HUES6 (cell line): Measurements from ENCODE around the gene GABBR2.

Experiments
- H3K27ac ChIP-seq: 2 replicates; pipeline ENCODE4 v1.7.0; 2013; ENCODE audit warnings: low read depth, mild to moderate bottlenecking, low read length, inconsistent platforms
- H3K27me3 ChIP-seq: 2 replicates; pipeline ENCODE4 v1.6.1; 2013; ENCODE audit warnings: low read length; ENCODE audit not compliant: control insufficient read depth, insufficient read depth
- H3K36me3 ChIP-seq: 2 replicates; pipeline ENCODE4 v1.6.1; 2013; ENCODE audit warnings: low read length; ENCODE audit not compliant: control insufficient read depth, insufficient read depth
- H3K4me1 ChIP-seq: 2 replicates; pipeline ENCODE4 v1.6.1; 2013; ENCODE audit warnings: low read length; ENCODE audit not compliant: control insufficient read depth, insufficient read depth
- H3K4me3 ChIP-seq: 2 replicates; pipeline ENCODE4 v1.5.1; 2013; ENCODE audit warnings: low read depth, low read length
- H3K9ac ChIP-seq: one replicate; pipeline ENCODE4 v1.6.1; 2013; ENCODE audit warnings: mild to moderate bottlenecking, low read length
- H3K9me3 ChIP-seq: 2 replicates; pipeline ENCODE4 v1.6.1; 2013; ENCODE audit warnings: low read depth, low read length; ENCODE audit not compliant: control insufficient read depth, insufficient read depth

Gene GABBR2

DNA sequence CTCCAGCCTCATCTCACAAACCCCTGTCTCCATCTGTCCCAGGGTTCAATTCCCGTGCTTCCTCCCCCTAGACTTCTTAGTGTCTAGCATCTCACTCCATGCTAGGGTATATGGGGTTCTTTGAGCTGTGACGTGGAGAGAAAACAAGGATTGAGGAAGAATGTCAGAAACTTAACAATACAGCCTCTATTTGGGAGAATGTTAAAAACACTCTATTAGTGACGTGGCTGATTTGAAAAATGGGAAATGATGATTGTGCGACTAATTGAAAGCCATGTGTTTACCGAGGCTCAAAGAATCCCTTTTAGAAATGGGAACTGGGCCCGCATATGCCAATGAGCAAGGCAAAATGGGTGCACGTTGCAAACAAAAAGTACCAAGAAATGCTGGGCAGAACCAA, 380.6 kb downstream of the GABBR2 start:
- H3K27me3 ChIP-seq = no peaks in the 10 kb centered on the region
- no peaks in the 10 kb centered on the region for H3K4me1 ChIP-seq
- no peak overlapping the region for H3K4me3 ChIP-seq
- no peaks in the 10 kb centered on the region for H3K36me3 ChIP-seq
- no peaks in the 10 kb centered on the region for H3K9me3 ChIP-seq
- no peak overlapping the region for H3K27ac ChIP-seq
- H3K9ac ChIP-seq = no peak overlapping the region

- Histone ChIP-seq H3K4me1 (no peaks in the 10 kb centered on the region), H3K27ac (no peak overlapping the region), H3K27me3 (no peaks in the 10 kb centered on the region), H3K9me3 (no peaks in the 10 kb centered on the region), H3K9ac (no peak overlapping the region), H3K4me3 (no peak overlapping the region), H3K36me3 (no peaks in the 10 kb centered on the region)
Observed at GRCh38 chr9:98327249-98327561, 381.5 kb downstream of the GABBR2 start.

- Histone ChIP-seq H3K36me3 (no peaks in the 10 kb centered on the region), H3K4me1 (no peaks in the 10 kb centered on the region), H3K4me3 (no peak overlapping the region), H3K27me3 (no peaks in the 10 kb centered on the region), H3K27ac (no peak overlapping the region), H3K9ac (no peak overlapping the region), H3K9me3 (no peaks in the 10 kb centered on the region)
Observed at GRCh38 chr9:98326459-98327248, 382.1 kb downstream of the GABBR2 start.

- Histone ChIP-seq H3K36me3 (no peaks in the 10 kb centered on the region), H3K27ac (no peak overlapping the region), H3K9ac (no peak overlapping the region), H3K4me3 (no peak overlapping the region), H3K9me3 (no peaks in the 10 kb centered on the region), H3K4me1 (no peaks in the 10 kb centered on the region), H3K27me3 (no peaks in the 10 kb centered on the region)
Observed at GRCh38 chr9:98324801-98325200, 383.9 kb downstream of the GABBR2 start.

DNA sequence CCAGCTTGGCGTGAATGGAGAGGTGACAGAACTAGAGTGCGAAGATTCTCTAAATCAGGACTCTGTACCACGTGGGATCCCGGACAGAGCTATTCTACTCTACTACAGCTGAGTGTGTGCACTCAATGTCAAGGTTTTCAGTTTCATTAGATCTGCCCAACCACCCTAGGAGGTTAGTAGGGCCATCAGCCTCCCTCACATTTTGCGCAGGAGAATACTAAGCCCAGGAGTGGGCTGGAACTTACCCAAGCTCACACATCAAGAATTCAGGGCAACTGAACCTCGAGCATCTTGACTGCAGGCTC, 385.0 kb downstream of the GABBR2 start:
- no peaks in the 10 kb centered on the region for H3K9me3 ChIP-seq
- H3K27ac ChIP-seq = no peak overlapping the region
- no peak overlapping the region for H3K4me3 ChIP-seq
- no peaks in the 10 kb centered on the region for H3K27me3 ChIP-seq
- H3K4me1 ChIP-seq = no peaks in the 10 kb centered on the region
- H3K9ac ChIP-seq = no peak overlapping the region
- H3K36me3 ChIP-seq = no peaks in the 10 kb centered on the region

- Histone ChIP-seq H3K27ac (no peak overlapping the region), H3K4me3 (no peak overlapping the region), H3K36me3 (no peaks in the 10 kb centered on the region), H3K9me3 (no peaks in the 10 kb centered on the region), H3K27me3 (no peaks in the 10 kb centered on the region), H3K9ac (no peak overlapping the region), H3K4me1 (no peaks in the 10 kb centered on the region)
Observed at GRCh38 chr9:98323051-98323830, 385.5 kb downstream of the GABBR2 start.

GRCh38 chr9:98321269-98321668, 387.5 kb downstream of the GABBR2 start:
- Histone ChIP-seq H3K9ac (no peak overlapping the region), H3K9me3 (no peaks in the 10 kb centered on the region), H3K36me3 (no peaks in the 10 kb centered on the region), H3K27ac (no peak overlapping the region), H3K4me1 (no peaks in the 10 kb centered on the region; the same call in 1 of the 2 replicates), H3K27me3 (no peaks in the 10 kb centered on the region), H3K4me3 (no peak overlapping the region)

DNA sequence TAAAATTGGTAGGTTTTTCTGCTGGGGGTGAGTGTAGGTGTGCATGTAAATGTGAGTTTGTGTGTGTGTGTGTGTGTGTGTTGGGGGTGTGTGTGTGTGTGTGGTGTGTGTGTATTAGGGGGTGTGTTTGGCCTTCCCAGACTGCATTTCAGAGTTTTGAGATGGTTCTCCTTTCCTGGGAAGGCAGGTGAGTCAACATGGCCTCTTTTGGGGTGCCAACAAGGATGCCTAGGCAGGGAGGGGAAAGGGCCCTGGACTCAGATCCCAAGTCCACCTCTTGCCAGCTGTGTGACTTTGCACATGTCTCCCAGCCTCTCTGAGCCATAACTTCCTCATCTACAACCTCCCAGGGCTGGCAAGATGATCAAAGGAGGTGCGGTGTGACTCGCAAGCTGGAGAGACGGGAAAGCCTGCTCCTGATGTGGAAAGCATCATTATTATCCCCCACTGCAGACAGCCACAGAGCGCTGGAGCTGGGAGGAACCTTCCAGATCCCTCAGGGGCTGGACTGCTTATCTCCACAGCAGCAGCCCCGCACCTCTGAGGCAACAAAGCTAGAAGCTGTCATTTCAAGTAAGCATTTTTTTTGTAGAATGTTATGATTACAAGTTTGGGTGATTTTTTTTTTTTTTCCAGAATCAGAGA, 389.8 kb downstream of the GABBR2 start:
- no peaks in the 10 kb centered on the region for H3K36me3 ChIP-seq
- no peak overlapping the region for H3K27ac ChIP-seq
- H3K27me3 ChIP-seq = no peaks in the 10 kb centered on the region
- peaks cover 16% of the 10 kb centered on the region for H3K4me1 ChIP-seq
- no peaks in the 10 kb centered on the region for H3K9me3 ChIP-seq
- no peak overlapping the region for H3K4me3 ChIP-seq
- no peak overlapping the region for H3K9ac ChIP-seq

DNA sequence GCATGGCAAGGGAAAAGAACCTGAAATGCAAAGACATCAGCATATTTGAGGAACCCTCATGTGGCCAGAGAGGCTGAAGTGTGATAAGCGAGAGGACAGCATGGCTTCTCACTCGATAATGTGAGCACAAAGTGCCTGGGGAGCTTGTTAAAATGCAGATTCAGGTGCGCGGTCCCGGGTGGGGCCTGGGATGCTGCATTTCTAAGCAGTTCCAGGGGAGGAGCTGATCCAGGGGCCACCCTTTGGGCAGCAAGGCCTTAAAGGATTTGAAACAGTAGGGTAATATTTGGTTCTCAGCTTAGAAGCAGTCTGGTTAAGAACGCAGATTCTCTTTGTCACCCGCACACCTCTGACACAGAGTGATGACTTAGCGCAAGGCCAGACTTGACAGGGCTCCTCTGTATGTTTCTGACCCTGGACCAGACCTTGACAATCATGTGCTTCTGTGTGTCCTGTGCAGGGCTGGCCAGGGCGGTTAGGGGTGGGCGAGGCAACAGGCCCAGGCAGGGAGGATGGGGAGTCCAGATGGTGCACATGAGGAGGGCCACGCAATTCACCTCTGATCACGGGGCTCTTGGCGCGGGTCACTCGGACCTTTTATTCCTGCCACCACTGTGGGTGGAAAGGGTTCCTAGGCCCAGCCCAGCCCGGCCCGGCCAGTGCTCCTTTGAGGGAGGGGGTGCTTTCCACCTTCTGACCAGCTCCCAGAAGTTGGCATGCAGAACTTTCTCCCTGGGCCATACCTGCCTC, 390.5 kb downstream of the GABBR2 start:
- Histone ChIP-seq H3K9me3 (no peaks in the 10 kb centered on the region), H3K4me3 (no peak overlapping the region), H3K27ac (no peak overlapping the region), H3K9ac (no peak overlapping the region), H3K36me3 (no peaks in the 10 kb centered on the region), H3K4me1 (peaks cover 17% of the 10 kb centered on the region), H3K27me3 (no peaks in the 10 kb centered on the region)

DNA sequence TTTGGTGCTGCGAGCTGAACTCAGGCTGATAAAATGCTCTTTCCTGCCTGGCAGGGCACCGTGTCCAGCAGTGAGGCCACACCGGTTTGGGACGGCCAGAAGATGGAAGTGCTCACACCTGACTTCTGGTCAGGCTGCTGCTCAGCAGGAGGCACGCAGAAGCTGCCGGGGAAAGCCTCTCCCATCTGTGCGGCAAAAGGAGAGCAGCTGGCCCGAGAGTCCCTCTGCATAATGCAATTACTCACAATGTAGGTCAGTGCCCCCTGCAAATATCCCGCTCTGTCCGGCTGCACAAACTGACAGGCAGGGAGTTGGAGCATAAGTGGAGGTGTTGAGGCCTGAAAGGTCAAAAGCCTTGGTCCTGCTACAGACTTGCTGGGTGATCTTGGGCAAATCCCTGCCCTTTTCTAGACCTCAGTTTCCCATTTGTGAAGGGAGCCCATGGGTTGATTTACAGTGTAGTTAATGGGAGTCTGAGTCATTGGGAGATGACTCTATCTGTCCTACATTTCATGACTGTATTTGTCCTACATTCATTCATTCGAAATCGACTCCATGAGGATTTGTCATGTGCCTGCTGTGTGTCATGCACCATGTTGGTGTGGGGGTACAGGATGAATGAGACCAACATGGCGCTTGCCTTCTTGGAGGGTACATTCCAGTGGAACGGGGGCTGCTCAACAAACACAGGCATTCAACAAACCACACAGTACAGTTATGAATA, 391.4 kb downstream of the GABBR2 start:
- Histone ChIP-seq H3K4me3 (no peak overlapping the region), H3K27ac (no peak overlapping the region), H3K9me3 (no peaks in the 10 kb centered on the region), H3K36me3 (no peaks in the 10 kb centered on the region), H3K4me1 (peaks cover 17% of the 10 kb centered on the region), H3K27me3 (no peaks in the 10 kb centered on the region), H3K9ac (no peak overlapping the region)
